ENCODE results near the gene R3HDM2.

R3HDM2 gene

DNA sequence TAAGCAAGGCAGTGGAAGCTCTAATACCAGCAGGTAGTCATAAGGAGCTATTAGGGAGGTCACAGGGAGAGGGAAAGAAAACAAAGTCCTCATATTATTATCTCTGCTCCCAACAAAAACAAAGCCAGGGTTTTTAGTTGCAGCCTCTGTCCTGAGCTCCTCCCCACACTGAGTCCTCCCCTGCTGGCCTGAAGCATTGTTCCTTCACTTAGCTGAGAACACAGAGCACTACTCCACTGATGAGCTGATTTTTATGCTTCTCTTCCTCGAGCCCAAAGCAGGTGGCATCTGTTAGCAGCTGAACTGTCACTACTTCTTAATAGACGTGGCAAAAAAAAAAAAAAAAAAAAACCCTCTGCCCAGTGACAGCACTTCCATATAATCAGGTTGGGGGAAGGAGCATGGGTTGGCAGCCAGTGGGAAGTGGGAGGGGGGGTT, 169.4 kb downstream of the R3HDM2 start:
- DNase-seq = no peak

DNA sequence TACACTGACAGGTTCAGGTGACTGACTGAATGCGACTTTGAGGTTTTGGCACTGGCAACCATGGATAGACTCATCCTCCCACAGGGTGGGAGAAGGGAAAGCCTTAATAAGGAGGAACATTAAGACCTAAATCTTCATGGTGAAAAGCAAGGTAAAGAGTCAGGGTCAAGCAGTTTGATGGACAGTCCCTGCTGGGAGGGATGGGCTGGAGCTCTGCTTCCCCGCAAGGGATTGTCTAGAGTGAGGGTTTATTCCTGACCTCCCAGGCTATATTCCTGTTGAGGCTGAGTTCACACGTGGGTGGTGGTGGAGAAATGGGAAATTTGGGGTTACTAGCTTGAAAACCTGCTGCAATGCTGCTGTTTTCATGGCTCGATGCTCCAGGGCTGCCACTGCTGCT, 170.5 kb downstream of the R3HDM2 start:
- DNase-seq = no peak

DNA sequence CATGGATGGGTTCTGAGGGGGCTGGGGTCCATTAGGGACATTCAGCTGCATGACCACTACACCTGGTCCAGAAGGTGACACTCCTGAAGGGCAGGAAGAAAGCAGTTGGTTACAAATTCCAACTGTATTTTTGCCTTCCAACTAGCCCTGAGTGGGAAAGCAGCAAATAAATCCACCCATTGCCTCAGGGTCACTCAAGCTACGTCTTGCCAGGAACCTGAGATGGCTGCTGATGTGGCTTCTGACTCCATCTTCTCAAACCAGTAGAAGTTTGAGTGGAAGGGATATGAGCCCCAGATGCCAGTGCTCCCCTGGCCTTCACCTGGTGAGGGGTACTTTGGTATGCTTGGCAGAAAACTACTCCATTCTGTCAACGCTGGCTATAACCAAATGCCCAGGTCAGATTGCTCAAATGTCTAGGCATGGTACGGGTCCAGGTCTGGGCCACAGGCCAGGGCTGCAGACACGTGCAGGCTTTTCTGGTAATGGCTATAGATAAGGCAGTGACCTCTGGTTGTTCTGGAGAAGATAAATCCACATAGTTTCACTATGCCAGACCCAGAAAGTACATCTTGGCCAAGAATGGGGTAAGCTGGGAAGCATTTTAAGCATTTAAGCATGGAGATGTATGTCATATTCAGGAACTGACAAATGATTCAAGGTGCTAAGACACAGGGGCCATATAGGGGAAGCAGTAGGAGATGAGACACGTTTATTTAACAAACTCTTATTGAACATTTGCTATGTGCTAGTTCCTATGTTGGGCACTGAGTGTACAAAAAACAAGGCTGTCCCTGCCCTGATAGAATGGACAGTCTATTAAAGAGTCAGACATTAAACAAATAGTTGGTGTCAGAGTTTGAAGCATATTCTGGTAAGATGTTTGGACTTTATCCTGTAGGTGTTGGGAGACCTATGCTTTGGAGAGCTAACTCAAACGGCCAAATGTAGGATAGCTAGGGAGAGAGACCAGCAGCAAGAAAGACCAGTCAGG, 171.6 kb downstream of the R3HDM2 start:
- DNase-seq = peak; percentile 35

DNA sequence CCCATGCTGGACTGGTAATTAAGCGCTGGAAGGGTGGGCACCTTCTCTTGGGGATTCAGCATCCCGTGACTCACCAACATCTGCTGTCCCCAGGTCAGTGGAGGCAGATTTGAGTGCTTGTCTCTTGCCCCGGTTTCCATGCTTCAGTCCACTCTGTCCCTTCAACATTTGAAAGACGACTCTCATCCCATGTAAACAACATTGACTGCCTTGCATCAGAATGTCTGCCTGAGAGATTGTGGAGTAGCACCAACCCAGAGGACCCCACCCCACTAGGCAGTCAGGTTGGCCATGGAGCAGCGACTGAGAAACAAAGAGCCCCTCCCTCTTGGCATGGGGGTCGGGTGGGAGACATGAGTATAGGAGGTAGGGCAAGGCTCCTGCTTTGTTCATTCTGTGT, 174.9 kb downstream of the R3HDM2 start:
- no peak for DNase-seq

DNA sequence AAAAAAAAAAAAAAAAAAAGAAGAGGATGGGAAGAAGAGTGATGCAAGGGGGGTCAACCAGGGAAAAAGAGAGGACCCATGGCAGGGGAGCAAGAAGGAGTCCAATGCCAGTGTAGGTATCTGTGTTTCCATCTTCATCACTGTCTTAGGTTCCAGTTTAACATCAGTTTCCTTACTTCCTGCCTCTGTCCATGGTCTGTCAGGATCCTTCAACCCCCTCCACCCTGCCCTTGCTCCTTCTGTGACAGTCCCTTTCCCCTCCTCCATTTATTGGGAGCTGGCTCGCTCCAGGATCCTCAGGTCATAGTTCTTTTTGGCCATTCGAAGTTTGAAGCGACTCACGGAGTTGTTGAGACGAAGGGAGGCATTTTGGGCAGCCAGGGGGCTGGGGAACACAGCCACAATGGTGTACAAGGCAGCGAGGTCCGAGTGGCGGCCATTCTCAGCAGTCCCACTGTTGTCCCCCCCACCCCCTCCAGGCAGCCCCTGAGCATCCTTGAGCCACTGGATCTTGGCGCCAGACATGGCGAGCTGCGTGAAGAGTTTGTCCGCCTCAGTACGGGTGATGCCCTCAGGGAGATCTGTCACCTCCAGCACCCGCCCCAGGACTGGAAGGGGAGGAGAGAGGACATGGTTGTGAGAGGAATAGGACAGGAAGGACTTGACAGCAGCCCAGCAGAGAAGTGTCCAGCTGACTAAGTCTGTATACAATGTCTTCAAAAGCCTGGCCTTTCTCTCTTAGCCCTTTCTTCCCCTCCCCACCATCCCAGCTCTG, 176.2 kb downstream of the R3HDM2 start:
- DNase-seq = no peak

DNA sequence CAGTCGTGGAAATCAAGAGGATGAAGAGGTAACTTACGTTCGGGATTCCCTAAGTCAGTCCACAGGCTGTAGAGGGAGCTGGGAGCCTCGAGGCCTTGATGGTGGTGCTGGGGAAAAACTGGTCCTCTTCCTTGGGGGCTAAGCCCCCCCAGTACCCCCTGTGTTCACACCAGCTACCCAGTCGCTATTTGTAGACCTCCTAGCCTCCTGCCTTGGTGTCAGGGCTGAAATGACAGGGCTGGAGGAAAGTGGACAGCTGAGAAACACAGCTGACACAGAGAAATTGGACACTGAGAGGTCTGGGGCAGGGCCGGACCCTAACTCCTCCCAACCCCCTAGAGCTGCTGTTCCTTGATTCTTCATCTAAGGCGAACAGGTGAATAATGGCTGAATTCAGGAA, 179.9 kb downstream of the R3HDM2 start, which contains the start of gene STAC3:
STAC3 (minus strand) TSS at position 232 of the 400 bp plus-strand sequence. CDS start 1,551 bp downstream, outside the sequence.
- no peak for DNase-seq

DNA sequence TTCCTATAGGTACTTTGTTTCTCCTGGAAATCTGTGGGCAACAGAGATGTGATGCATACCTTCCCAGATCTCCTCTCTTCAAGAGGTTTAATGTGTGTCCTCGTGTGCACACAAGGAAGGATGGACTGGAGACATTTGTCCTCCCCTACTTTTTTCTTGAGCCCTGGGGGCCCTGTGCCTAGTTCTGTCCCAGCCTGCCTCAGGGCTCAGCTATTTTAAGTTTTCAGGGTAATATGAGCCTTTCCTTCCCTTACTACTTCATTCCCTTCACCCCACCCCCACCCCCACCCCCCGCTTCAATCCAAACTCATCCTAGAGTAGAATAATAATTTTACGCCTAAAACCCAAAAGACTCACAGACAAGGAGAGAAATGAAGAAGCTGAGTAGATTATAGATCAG, 180.3 kb downstream of the R3HDM2 start:
- DNase-seq = no peak

DNA sequence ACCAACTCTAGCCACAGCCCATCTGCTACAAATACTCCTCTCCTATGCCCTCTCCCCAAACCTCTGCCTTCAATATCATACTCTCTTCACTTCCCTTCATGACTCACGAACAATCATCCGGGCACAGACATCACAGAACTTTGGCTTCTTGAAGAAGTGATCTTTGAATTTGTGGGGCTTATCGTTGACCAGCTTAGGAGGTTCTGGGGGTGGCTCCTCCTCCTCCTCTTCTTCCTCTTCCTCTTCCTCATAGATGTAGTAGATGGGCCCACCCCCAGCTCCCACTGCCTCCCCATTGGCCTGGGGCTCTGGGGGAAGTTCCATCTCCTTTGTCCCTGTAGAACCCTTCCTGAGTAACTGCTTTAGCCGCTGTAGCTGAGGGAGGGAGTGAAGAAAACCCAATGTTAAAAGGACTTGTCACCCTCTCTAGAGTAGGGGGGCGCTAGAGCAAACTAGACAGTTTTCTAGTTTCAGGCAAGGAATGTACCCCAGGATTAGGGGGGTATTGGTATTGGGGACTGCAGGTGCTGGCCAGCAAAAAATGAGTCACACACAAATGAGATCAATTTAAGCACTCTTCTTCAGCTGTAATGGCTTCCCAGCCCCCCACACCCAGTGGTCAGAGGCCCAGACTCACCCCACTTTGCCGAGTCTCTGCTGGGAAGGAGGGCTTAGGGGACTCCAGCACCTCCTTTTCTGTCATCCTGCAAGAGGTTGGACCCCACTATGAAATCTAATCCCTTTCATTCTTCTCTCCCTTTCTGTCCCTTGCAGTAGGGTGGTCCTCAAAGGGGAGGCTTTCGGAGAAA, 181.7 kb downstream of the R3HDM2 start:
- DNase-seq = peak; percentile 88

DNA sequence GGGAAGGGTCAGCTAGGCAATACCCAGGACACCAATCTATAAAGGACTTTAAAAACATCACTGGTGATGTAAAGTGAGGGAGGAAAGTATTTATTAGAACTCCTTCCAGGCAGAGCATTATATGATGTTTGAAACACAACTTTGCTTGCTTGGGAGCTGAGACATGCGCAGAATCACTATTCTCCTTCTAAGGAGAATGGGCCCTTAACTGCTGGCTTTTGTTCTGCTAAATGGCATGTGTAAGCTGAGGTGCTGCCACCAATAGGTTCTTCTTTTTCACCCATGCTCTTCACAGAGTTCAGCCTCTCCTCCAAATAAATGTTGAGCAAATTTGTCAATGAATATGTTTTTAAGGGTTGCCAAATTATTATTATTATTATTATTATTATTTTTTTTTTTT, 183.8 kb downstream of the R3HDM2 start:
- peak; percentile 9 for DNase-seq

DNA sequence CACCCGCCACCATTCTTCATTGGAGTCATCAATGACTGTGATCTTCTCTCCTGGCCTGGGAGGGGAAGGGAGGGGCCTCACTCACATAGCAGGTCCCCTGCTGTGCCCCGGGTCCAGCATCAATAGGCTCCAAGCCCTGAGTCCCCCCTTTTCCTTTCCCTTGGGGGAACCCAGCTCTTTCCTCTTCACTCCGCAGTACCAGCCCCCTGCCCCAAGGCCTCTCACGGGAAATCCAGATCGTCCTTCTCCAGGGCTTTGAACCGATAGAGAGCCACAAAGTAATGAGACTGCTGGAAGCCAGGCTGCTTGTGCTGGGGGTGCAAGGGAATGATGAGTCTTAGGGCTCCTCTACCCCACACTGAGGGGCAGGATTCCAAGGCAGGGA, 186.5 kb downstream of the R3HDM2 start:
- no peak for DNase-seq

DNA sequence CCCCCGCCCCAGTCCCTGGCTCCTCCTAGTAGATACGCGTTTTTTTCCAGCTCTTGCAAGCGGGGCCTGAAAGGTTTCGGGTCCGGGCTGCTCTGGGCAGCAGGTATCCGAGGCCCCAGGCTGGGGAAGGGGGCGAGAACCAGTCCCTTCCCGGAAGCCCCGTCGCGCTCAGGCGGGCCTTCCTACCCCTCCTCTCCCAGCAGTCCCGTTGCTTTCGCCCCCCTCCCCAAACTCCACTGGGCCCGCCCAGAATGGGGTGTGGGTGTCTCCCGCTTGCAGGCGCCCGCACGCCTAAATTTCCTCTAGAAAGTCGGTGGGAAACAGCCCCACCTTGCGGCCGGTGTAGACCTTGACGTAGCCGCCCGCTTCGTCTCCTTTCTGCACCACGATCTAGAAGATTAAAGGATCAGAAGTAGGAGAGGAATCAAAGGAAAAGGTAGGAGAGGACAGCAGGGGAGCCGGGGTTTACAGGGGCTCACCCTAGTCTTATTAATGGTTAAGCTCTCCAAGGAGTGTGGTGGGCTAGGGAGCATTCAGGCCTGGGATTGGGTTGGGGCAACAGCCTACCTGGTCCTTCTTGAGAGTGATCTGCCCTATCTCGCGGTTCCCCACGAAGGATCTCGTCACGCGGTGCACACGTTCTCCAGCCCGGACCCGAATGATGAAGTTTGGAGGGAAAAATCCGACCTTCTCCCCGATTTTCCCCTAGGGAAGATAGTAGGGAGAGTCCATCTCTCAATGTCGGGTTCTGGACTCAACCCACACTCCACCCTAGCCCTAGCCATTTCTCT, 187.1 kb downstream of the R3HDM2 start:
- peak; percentile 93 for DNase-seq

DNA sequence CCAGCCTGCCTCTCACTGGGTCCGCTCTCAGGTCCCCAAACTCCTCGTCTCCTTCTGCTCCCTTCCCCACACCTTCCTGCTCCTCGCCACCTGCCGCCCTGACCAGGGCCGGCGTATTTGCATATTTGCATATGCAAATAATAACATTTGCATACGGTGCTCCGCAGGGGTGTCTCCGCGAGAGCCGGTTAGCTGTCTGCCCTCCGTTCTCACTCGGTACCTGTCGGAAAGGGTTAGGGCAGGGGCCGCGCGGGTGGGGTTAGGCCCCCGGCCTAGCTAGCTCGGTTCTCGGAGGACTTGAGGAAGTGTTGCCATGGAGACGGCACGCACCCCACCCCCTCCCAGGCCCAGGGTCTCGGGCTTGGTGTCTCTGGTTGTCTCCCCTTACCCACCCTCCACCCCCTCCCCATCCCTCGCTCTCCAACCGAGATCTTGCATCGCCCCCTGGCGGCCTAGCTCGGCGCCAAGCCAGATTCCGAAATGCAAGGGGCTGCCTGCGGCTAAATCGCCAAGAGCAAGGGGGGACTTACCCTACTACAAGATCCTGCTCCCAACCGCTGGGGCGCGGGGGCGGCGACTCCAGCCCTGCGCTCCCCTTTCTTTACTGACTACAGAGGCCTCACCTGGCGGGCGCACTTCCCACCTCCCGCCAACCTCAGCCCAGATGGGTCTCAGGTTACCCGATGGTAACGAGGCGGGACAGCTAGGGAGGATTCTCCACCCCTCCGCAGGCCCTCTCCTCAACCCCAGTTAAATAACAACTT, 188.0 kb downstream of the R3HDM2 start:
- DNase-seq = peak; percentile 66

DNA sequence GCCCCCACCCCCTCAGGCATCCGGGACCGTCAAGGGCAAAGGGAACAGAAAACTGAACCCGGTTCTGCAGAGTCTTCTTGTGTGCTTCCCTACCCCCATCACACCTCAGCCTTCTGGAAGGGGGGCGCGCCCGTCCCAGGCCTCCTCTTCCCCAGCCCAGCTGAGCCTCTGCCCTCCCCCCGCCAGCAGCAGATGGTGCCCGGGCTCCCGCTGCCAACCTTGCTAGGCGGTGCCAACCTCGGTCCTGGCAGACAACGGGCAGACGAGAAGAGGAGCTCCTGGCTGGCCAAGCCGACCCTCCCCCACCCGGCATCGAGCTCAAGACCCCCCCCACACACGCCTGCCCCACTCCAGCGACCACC, 188.5 kb downstream of the R3HDM2 start:
- peak; percentile 4 for DNase-seq

DNA sequence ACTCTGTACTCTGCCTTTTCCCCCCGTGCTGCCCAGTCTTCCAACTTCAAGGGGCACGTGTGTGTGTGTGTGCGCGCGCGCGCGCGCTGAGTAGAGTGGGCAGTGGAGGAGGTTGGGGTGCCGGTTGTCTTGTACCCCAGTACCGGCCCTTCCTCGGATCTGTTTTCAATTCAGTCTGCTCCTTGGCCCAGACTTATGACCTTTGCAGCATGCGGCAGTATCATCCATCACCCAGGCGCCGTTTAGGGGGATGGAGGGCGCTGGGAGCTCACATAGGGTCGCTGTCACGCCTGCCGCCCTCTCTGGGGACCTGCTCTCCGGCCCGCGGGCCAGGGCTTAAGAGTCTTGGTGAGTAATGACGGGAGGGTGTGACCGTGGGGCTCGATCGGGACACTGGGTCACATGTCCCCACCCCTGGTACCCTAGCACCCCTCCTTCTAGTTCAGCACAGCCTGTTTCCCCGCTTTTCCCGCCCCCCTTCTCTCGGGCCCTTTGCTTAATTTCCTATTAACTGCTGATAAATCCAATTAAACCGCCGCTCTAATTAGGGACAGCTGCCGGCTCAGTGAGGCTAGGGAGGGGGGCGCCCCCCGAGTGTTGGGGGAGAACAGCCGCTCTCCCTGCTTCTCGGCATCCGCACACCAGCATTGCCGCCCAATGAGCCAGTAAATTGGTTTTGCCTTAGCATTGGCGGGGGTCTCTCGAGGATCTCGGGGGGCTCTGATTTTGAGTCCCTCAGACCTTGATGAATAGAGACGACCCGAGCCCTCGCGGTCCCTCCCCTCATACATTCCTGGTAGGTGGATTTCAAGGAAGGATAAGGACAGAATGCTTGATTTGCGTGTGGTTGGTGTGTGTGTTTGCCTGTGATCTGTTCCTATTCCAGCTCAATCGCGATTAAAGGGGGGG, 189.2 kb downstream of the R3HDM2 start:
- peak; percentile 16 for DNase-seq

DNA sequence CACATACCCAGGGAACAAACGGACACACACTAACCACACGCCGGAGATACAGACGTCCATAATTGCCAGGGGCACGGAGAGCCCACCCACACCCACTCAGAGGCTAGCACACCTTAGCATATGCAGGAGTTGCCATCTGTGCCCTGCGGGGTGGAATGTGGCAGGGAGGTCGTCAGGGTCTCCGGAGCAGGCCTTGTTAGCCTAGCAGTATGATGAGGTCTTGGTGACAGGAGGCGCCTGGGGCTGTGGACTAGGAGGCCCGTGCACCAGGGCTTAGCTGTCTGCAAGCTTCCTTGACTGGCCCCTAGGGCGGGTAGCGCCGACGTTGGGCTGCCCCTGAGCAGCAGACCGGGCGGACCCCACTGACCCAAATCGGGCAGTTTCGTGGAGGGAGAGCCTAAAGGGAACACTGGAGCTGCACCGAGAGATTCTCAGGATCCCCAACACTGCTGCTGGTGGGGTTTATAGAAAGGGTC, 189.9 kb downstream of the R3HDM2 start:
- DNase-seq = peak; percentile 34

DNA sequence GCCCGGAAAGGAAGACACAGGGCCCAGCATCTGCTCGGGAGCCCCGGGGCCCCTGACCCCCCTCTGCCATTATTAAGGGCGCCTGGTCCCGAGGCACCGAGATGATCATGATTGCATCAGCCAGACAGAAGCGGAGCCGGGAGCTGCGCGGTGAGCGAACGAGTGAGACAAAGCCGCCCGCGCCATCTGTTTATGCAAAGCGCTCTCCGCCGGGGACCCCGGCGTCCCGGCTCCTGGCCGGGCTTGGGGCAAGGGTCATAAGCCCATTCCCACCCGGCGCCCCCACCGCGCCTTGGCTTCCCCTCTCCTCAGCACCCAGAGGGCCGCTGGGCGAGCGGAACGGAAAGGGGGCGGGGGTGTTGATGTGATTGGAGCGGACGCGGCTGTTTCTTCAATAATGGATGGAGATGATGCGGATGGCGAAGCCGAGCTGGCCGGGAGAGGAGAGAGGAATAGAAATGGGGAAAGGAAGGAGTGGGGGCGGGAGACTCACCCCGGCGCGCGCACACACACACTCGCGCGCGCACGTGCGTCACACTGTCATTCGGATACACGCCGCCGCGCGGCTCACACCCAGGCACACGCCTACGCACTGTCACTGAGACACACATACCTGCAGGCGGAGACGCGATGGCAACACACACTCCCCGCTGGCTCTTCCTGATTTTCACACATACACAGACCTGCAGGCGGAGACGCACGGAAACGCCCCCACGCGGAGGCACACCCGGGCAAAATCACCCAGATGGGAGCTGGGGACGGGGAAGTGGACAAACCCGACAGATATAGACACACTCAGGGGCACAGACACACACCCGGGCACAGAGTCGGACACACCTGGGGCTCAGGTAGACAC, 190.5 kb downstream of the R3HDM2 start:
- DNase-seq = peak; percentile 48

DNA sequence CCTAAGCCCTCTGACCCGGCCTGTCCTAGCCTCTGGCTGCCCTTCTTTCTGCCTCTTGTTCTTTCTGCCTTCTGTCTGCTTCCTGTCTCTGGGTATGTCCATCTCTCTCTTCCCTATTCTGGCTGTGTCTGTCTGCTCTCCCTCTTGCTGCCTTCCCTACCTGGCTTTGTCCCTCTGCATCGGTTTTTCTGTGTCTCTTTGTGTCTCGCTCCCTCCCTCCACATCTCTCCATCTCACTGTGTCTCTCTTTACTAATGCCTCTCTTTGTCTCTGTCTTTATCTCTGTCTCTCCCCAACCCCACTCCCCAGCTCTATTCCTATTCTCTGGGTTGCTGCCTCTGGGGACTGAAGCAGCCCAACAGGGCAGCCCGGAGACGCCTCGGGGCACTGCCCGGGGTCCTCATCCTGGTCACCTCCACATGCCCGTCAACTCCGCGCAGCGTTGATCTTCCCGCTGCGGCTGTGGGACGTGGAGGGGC, 191.2 kb downstream of the R3HDM2 start:
- DNase-seq = peak; percentile 20

DNA sequence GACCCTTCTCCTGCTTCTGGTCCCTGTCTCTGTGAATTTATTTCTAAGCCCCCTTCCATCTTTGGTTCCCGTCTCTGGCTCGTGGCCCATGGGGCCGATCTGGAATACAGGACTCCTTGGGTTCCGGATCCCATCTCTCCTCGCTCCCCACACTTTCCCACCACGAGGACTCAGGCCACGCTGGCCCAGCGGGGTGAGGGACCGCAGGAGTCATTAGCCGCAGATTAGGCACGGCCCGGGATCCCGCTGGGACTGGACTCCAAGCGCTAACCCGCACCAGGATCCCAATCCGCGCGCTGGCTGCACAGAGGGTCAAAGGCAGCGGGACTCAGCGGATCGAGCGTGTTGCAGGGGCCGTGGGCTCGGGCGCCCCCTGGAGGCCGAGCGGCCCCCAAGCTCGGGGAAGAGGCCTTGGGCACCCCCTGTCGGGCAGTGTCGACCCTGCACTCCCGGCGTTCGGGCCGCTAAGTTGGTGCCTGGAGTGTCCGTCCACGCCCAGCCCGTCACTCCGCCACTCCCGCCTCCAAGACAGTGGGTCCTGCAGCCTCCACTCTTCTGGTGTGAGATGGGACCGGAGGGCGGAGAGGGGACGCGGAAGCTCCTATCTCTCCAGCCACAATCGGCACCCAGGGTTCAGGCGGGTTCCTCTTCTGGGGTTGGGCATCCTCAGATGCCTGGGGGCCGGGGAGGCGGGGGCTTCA, 191.8 kb downstream of the R3HDM2 start:
- peak; percentile 91 for DNase-seq

All from hematopoietic multipotent progenitor cell treated with erythropoietin and hydrocortisone succinate and interleukin-3 and kit ligand, for 6 days (in vitro differentiated cells).